ENCODE data around the gene GRM8.

The GRM8 gene

GRCh38 chr7:126667742-126668366, 584.9 kb downstream of the GRM8 start:
- no peak for DNase-seq (ENCODE audit: low read depth, low spot score)

GRCh38 chr7:126662856-126663255, 589.9 kb downstream of the GRM8 start:
- DNase-seq (ENCODE audit: low read depth, low spot score) = no peak

GRCh38 chr7:126659124-126659523, 593.6 kb downstream of the GRM8 start:
- DNase-seq (ENCODE audit: low read depth, low spot score) = no peak

GRCh38 chr7:126658684-126659083, 594.1 kb downstream of the GRM8 start:
- no peak for DNase-seq (ENCODE audit: low read depth, low spot score)

GRCh38 chr7:126657599-126658358, 595.0 kb downstream of the GRM8 start:
- DNase-seq (ENCODE audit: low read depth, low spot score) = no peak

GRCh38 chr7:126657137-126657536, 595.6 kb downstream of the GRM8 start:
- DNase-seq (ENCODE audit: low read depth, low spot score) = no peak

- no peak for DNase-seq (ENCODE audit: low read depth, low spot score)
Measured at GRCh38 chr7:126656165-126656564, 596.6 kb downstream of the GRM8 start.

GRCh38 chr7:126637538-126637937, 615.2 kb downstream of the GRM8 start:
- no peak for DNase-seq (ENCODE audit: low read depth, low spot score)

GRCh38 chr7:126635545-126635944, 617.2 kb downstream of the GRM8 start:
- no peak for DNase-seq (ENCODE audit: low read depth, low spot score)

GRCh38 chr7:126608339-126608776, 644.4 kb downstream of the GRM8 start:
- DNase-seq (ENCODE audit: low read depth, low spot score) = peak; percentile 8

GRCh38 chr7:126606331-126606730, 646.4 kb downstream of the GRM8 start:
- DNase-seq (ENCODE audit: low read depth, low spot score) = no peak

- no peak for DNase-seq (ENCODE audit: low read depth, low spot score)
Measured at GRCh38 chr7:126605553-126605952, 647.2 kb downstream of the GRM8 start.

- DNase-seq (ENCODE audit: low read depth, low spot score) = no peak
Measured at GRCh38 chr7:126605056-126605455, 647.7 kb downstream of the GRM8 start.

- DNase-seq (ENCODE audit: low read depth, low spot score) = no peak
Measured at GRCh38 chr7:126589068-126589684, 663.6 kb downstream of the GRM8 start.

- no peak for DNase-seq (ENCODE audit: low read depth, low spot score)
Measured at GRCh38 chr7:126578338-126578737, 674.4 kb downstream of the GRM8 start.

GRCh38 chr7:126574276-126575250, 678.2 kb downstream of the GRM8 start:
- peak; percentile 58 for DNase-seq (ENCODE audit: low read depth, low spot score)

GRCh38 chr7:126570845-126571244, 681.9 kb downstream of the GRM8 start:
- no peak for DNase-seq (ENCODE audit: low read depth, low spot score)

- peak; percentile 2 for DNase-seq (ENCODE audit: low read depth, low spot score)
Measured at GRCh38 chr7:126569402-126569801, 683.3 kb downstream of the GRM8 start.

GRCh38 chr7:126557271-126557670, 695.5 kb downstream of the GRM8 start:
- DNase-seq (ENCODE audit: low read depth, low spot score) = no peak

- DNase-seq (ENCODE audit: low read depth, low spot score) = no peak
Measured at GRCh38 chr7:126541406-126541805, 711.3 kb downstream of the GRM8 start.

- no peak for DNase-seq (ENCODE audit: low read depth, low spot score)
Measured at GRCh38 chr7:126535176-126535575, 717.6 kb downstream of the GRM8 start.

- DNase-seq (ENCODE audit: low read depth, low spot score) = no peak
Measured at GRCh38 chr7:126533715-126534114, 719.0 kb downstream of the GRM8 start.

All from astrocyte of the hippocampus (primary cell).